GM23338 (cell line): ENCODE results near the gene TP73. TPM values are rescaled to one million over a fixed set of nuclear protein-coding genes. Genes with fewer than 3 reads are reported as not detected.
A peak's percentile ranks its signal among the peaks of the same experiment; 100 is the strongest.

Experiments used
- ATAC-seq: fragments of 200-7000 bp; cut with Tn5 transposase; 3 replicates; pipeline ENCODE4 v1.9.1; 2020
- DNase-seq: peaks from one replicate; pipeline ENCODE4 v3.0.0-alpha.2; 2015; ENCODE audit warnings: low spot score
- H2AFZ ChIP-seq: fragments of 200-600 bp; sonication (generic); 2 replicates; pipeline ENCODE4 v1.8.0; 2016; ENCODE audit warnings: antibody characterized with exemption, mild to moderate bottlenecking, moderate library complexity
- H3F3A ChIP-seq: fragments of 200-600 bp; sonication (generic); replicated peaks from 2 replicates; pipeline ENCODE4 v1.8.0; 2017; ENCODE audit warnings: antibody characterized with exemption, mixed run types, low read depth
- H3K27ac ChIP-seq: fragments of 200-600 bp; sonication (generic); 2 replicates; pipeline ENCODE4 v1.6.1; 2016; ENCODE audit warnings: low read depth
- H3K27me3 ChIP-seq: fragments of 200-600 bp; sonication (generic); 2 replicates; pipeline ENCODE4 v1.8.0; 2016; ENCODE audit warnings: mild to moderate bottlenecking, mixed run types, moderate library complexity; ENCODE audit not compliant: insufficient read depth
- H3K36me3 ChIP-seq: fragments of 200-600 bp; sonication (generic); 2 replicates; pipeline ENCODE4 v1.8.0; 2016; ENCODE audit warnings: mild to moderate bottlenecking; ENCODE audit not compliant: insufficient read depth
- H3K4me1 ChIP-seq: fragments of 200-600 bp; sonication (generic); 2 replicates; pipeline ENCODE4 v1.8.0; 2016; ENCODE audit warnings: mild to moderate bottlenecking, moderate library complexity; ENCODE audit not compliant: insufficient read depth
- H3K4me2 ChIP-seq: fragments of 200-600 bp; sonication (generic); 2 replicates; pipeline ENCODE4 v1.7.1; 2017; ENCODE audit warnings: mixed run types
- H3K4me3 ChIP-seq: fragments of 200-600 bp; sonication (generic); 2 replicates; pipeline ENCODE4 v1.6.1; 2016; ENCODE audit warnings: mixed run types
- H3K79me2 ChIP-seq: fragments of 200-600 bp; sonication (generic); replicated peaks from 2 replicates; pipeline ENCODE4 v1.8.0; 2017; ENCODE audit warnings: mild to moderate bottlenecking; ENCODE audit not compliant: insufficient read depth
- H3K9me2 ChIP-seq: fragments of 200-600 bp; sonication (generic); 2 replicates; pipeline ENCODE4 v1.8.0; 2017; ENCODE audit not compliant: insufficient read depth
- H4K20me1 ChIP-seq: fragments of 200-600 bp; sonication (generic); replicated peaks from 2 replicates; pipeline ENCODE4 v1.8.0; 2017; ENCODE audit warnings: mild to moderate bottlenecking; ENCODE audit not compliant: insufficient read depth
- H3K27ac Mint-ChIP-seq: 2 replicates; pipeline ENCODE4 v1.8.0; 2020; ENCODE audit warnings: inconsistent platforms, mild to moderate bottlenecking, moderate library complexity, mixed read lengths
- H3K27me3 Mint-ChIP-seq: 3 replicates; pipeline ENCODE4 v1.8.0; 2022; ENCODE audit warnings: low read depth, mild to moderate bottlenecking, moderate library complexity, mixed read lengths, inconsistent platforms; ENCODE audit not compliant: insufficient read depth, poor library complexity
- H3K36me3 Mint-ChIP-seq: 3 replicates; pipeline ENCODE4 v1.8.0; 2021; ENCODE audit warnings: low read depth, mild to moderate bottlenecking, inconsistent platforms, moderate library complexity, mixed read lengths
- H3K4me1 Mint-ChIP-seq: 3 replicates; pipeline ENCODE4 v1.8.0; 2020; ENCODE audit warnings: mild to moderate bottlenecking, inconsistent platforms, mixed read lengths
- H3K4me3 Mint-ChIP-seq: 3 replicates; pipeline ENCODE4 v1.8.0; 2021; ENCODE audit warnings: moderate library complexity, mild to moderate bottlenecking, inconsistent platforms, mixed read lengths
- H3K9me3 Mint-ChIP-seq: 3 replicates; pipeline ENCODE4 v1.8.0; 2020; ENCODE audit warnings: moderate library complexity, mild to moderate bottlenecking, inconsistent platforms, mixed read lengths
- CTCF ChIP-seq, 2 experiments: fragments of 200-600 bp in 1 of 2; sonication (generic) in 1 of 2; conservative IDR thresholded peaks; 2 replicates each; pipeline versions ENCODE4 v1.5.1 to v1.6.1; 2016 to 2017; ENCODE audit warnings: antibody characterized with exemption in 2 of 2, low read depth in 2 of 2, mild to moderate bottlenecking in 2 of 2, moderate library complexity in 1 of 2
- EZH2 ChIP-seq: fragments of 200-600 bp; sonication (generic); IDR thresholded peaks from one replicate; pipeline ENCODE4 v1.8.0; 2017; ENCODE audit warnings: antibody characterized with exemption, mild to moderate bottlenecking, low read depth; ENCODE audit not compliant: unreplicated experiment
- ZNF462 ChIP-seq: fragments of 250-450 bp; sonication (Bioruptor Pico); IDR thresholded peaks from 2 replicates; pipeline ENCODE4 v1.5.0; 2020; ENCODE audit warnings: mild to moderate bottlenecking, moderate library complexity
- polyA plus RNA-seq: library from polyadenylated mRNA; unstranded; fragments of >200 nt; fragmentation: Nextera tagmentation; extraction: Ambion mirVana; gene quantifications from 2 replicates; pipeline ENCODE4 v1.2.1, GENCODE V29; 2016
- total RNA-seq: library from RNA; depleted of rRNA; stranded (reverse); fragments of >200 nt; shearing (Covaris generic); gene quantifications from 2 replicates; pipeline ENCODE4 v1.2.3, GENCODE V29; 2014

The TP73 gene
- total and polyA plus RNA-seq, 2 experiments from 2014 or later, result 1.4 to 3.4 TPM

- Histone ChIP-seq H4K20me1 (no peaks in the 10 kb centered on the region), H3K4me1 (peaks cover 14% of the 10 kb centered on the region; the same call in 1 of the 2 replicates), H3K36me3 (no peaks in the 10 kb centered on the region), H3F3A (no peaks in the 10 kb centered on the region), H3K27ac (no peak overlapping the region), H3K4me3 (no peak overlapping the region), H3K9me2 (no peaks in the 10 kb centered on the region), H2AFZ (no peak overlapping the region), H3K4me2 (no peak overlapping the region), H3K79me2 (no peaks in the 10 kb centered on the region), H3K27me3 (peaks cover 15% of the 10 kb centered on the region)
- peaks cover 3% of the 10 kb centered on the region; the same call in 1 of the 3 replicates for H3K9me3 Mint-ChIP-seq
- peaks cover 26% of the 10 kb centered on the region for H3K27me3 Mint-ChIP-seq
- H3K4me3 Mint-ChIP-seq, result no peak overlapping the region
- TF ChIP-seq ZNF462 (CRISPR knock-in tag) (no peak), EZH2 (no peak), CTCF (conservative IDR thresholded peaks at IDR 0.05; ENCODE audit: low read depth in 2 of 2) (peak; percentile 83 to 84)
- H3K27ac Mint-ChIP-seq, result no peak overlapping the region
- H3K36me3 Mint-ChIP-seq, result no peaks in the 10 kb centered on the region
- ATAC-seq (no peak; the same call in 2 of the 3 replicates), DNase-seq (peak; percentile 71)
- peaks cover 39% of the 10 kb centered on the region for H3K4me1 Mint-ChIP-seq
Measured at GRCh38 chr1:3614755-3615742, 37.3 kb upstream of the TP73 start.
